ENCODE data around the gene RHBDF1. TPM values are rescaled to one million over a fixed set of nuclear protein-coding genes. Genes with fewer than 3 reads are reported as not detected.

Gene RHBDF1
- total and polyA plus RNA-seq, 10 donors = 6.5 to 23.0 (median 10.6) TPM

GRCh38 chr16:60929-61878 is 11.2 kb downstream of the RHBDF1 start:
- no peak overlapping the region for H3K4me3 ChIP-seq
- no peak overlapping the region for H3K27ac ChIP-seq
- intact Hi-C loops (cut with DNase I; ENCODE audit: low total_unique reads) = no loop called here
- H3K9me3 ChIP-seq = no peaks in the 10 kb centered on the region
- 90 to 93% (median 92%) methylated on average over 71 to 89 of the region's 89 CpGs for WGBS, 5 donors
- peak; percentile 70 for DNase-seq
- H3K27me3 ChIP-seq (replicated peaks in 1 of 7) = no peaks in the 10 kb centered on the region
- H3K4me1 ChIP-seq = peaks cover 0 to 11% (median 9%) of the 10 kb centered on the region in 6 donors
- TF ChIP-seq CTCF (IDR thresholded peaks at IDR 0.05 in 8 of 11, conservative IDR thresholded peaks at IDR 0.05 in 3 of 11) (no peak), POLR2AphosphoS5 (IDR thresholded peaks at IDR 0.05) (no peak), POLR2A (IDR thresholded peaks at IDR 0.05) (no peak)
- peaks cover 0 to 81% (median 25%) of the 10 kb centered on the region in 6 donors for H3K36me3 ChIP-seq

- WGBS, 5 donors = 84 to 91% (median 88%) methylated on average over 9 to 11 of the region's 11 CpGs
- Histone ChIP-seq H3K4me1 (peaks cover 0 to 7% (median 0%) of the 10 kb centered on the region in 6 donors), H3K9me3 (no peaks in the 10 kb centered on the region), H3K27ac (no peak overlapping the region), H3K4me3 (no peak overlapping the region), H3K36me3 (peaks cover 0 to 90% (median 33%) of the 10 kb centered on the region in 6 donors), H3K27me3 (replicated peaks in 1 of 7) (no peaks in the 10 kb centered on the region)
- no peak for TF ChIP-seq CTCF (IDR thresholded peaks at IDR 0.05 in 8 of 11, conservative IDR thresholded peaks at IDR 0.05 in 3 of 11)
- TF ChIP-seq POLR2AphosphoS5 (IDR thresholded peaks at IDR 0.05) = no peak
- TF ChIP-seq POLR2A (IDR thresholded peaks at IDR 0.05) = no peak
- intact Hi-C loops (cut with DNase I; ENCODE audit: low total_unique reads) = no loop called here
- DNase-seq = peak; percentile 55
Observed at GRCh38 chr16:60166-60565, 12.3 kb downstream of the RHBDF1 start.

- Histone ChIP-seq H3K36me3 (peaks cover 0 to 88% (median 33%) of the 10 kb centered on the region in 6 donors), H3K4me3 (no peak overlapping the region), H3K27me3 (replicated peaks in 1 of 7) (no peaks in the 10 kb centered on the region), H3K9me3 (no peaks in the 10 kb centered on the region), H3K27ac (no peak overlapping the region), H3K4me1 (peaks cover 0 to 12% (median 5%) of the 10 kb centered on the region in 6 donors)
- intact Hi-C loops (cut with DNase I; ENCODE audit: low total_unique reads) = no loop called here
- 84 to 93% (median 91%) methylated on average over 12 to 14 of the region's 14 CpGs for WGBS, 5 donors
- DNase-seq = no peak
- no peak for TF ChIP-seq POLR2AphosphoS5 (IDR thresholded peaks at IDR 0.05)
- no peak for TF ChIP-seq POLR2A (IDR thresholded peaks at IDR 0.05)
- no peak for TF ChIP-seq CTCF (IDR thresholded peaks at IDR 0.05 in 8 of 11, conservative IDR thresholded peaks at IDR 0.05 in 3 of 11)
Observed at GRCh38 chr16:59440-60059, 12.9 kb downstream of the RHBDF1 start.
